Middle frontal gyrus (tissue), 1 donor: ENCODE measurements around the gene PAN2.
"Not testable (repeated sequence)": the region's sequence is repeated elsewhere in the genome, so short reads cannot be mapped to it uniquely, and the experiment has no call there.

Experiments
- DNase-seq: peaks from one replicate; pipeline ENCODE4 v3.0.0-alpha.2; 2015; ENCODE audit warnings: low spot score; ENCODE audit errors: extremely low spot score

PAN2 gene

DNA sequence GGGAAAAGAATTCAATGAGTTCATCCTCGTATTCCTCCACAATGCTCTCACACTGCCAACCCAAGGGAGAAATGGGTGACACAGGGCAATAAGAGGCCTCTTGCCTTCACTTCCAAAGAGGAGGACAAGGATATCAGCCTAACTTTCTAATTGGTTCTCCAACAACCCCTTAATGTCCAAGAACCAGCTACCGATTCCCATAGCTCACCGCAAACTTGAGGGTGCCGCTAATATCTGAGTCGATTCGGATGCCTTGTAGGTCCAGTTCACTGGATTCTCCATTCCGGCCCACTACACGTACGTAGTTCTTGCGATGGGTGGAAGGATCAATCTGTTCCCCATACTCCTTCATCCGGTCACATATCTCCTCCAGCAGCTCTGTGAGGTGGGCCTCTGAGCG lies 22.8 kb downstream of the PAN2 start:
- no peak for DNase-seq

DNA sequence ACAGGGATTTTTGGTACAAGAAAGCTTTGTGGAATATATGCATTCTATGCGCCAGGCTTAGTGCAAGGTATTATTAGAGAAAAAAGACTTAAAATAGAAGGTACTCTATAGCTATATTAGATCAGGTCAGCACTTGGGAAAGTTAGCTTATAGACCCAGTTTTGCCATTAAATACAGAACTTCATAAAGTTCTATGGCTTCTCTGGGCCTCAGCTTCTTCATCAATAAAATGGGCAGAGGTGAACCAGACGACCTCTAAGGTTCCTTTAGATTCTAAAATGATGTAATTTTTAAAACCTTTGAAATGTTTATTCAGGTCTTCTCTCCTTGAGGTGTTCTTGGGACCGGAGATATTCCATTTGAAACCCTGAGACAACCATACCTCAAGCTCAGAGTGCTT lies 25.1 kb downstream of the PAN2 start:
- no peak for DNase-seq

DNA sequence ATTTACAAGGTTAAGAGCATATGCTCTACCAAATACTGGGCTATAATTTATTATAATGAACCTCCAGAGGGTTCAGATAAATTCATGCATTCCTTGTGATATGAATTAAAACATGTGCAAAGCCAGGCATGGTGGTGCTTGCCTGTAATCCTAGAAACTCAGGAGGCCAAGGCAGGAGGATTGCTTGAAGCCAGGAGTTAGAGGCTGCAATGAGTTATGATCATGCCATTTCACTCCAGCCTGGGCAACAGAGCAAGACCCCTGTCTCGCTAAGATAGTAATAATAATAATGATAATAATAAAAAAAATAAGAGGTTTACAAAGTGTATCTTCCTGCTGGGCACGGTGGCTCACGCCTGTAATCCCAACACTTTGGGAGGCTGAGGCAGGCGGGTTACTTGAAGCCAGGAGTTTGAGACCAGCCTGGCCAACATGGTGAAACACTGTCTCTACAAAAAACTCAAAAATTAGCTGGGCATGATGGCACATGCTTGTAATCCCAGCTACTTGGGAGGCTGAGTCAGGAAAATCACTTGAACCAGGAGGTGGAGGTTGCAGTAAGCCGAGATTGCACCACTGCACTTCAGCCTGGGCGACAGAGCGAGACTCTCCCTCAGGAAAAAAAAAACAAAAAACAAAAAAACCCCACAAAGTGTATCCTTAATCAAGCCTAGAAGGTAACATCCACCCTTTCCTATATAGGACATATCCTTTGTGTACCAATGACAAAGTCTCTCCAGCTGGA lies 26.4 kb downstream of the PAN2 start:
- DNase-seq = no peak

DNA sequence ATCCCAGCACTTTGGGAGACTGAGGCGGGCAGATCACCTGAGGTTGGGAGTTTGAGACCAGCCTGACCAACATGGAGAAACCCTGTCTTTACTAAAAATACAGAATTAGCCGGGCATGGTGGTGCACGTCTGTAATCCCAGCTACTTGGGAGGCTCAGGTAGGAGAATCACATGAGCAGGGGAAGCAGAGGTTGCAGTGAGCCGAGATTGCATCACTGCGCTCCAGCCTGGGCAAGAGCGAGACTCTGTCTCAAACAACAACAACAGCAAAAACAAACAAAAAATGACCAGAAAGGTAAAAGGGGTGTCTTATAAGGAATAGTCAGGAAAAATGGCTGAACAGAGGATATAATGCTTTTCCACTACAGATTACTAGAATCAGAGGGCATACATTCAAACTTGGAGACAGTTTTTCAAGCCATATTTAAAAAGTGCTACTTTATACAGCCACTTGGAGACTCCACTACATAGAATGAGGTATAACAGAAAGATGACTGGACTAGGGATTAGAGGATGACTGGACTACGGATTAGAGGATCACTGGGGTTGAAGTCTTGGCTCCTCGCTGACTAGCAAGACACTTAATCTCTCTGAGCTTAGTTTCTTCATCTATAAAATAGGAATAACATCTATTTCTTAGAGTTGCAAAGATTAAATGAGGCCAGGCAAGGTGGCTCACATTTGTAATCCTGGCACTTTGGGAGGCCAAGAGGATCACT lies 28.8 kb downstream of the PAN2 start:
- no peak for DNase-seq

DNA sequence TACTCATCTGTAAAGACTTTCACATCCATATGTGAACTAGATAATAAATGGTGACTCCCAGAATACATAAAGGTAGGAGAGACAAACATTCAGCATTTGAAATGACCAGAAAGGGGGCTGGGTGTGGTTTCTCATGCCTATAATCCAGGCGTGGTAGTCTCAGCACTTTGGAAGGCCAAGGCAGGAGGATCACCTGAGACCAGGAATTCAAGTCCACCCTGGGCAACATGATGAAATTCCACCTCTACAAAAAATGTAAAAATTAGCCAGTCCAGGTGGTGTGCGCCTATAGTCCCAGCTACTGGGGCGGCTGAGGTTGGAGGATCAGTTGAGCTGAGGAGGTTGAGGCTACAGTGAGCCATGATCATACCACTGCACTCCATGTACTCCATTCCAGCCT lies 29.5 kb downstream of the PAN2 start:
- DNase-seq = no peak

DNA sequence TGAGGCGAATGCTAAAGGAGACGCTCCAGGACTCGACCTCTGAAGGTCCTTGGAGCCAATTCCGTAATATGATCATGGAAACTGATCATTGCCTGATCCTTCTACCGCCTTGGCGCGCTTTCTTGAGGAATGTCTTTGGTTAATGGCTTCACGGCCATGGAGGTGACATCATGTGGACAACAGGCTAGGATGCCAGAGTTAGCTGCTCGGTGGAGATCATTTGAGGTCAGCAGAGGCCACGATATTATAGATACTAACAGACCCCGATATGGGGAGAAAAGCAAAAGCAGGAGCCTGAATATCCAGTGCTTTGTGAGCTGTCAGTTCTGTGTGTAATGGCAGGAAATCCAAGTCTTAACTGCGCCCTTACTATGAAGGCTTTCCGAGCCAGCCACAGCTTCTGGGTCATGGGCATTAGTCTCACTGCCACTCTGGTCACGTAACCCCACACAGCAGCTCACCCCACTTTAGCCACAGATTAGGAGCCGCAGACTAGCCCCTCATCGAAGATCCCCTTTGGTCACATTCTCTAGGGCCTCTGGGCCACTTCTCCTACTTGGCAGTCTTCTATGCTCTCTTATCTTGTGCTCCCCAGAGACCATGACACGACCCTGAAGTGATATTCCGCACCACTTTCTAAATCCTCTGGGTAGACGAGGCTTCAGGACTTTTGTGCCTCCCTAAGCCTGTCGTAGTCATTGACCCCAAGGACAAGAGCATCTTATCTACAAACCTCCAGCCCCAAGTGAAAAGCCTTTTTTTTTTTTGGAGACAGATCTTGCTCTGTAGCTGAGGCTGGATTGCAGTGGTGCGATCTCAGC lies 32.9 kb downstream of the PAN2 start:
- no peak for DNase-seq

DNA sequence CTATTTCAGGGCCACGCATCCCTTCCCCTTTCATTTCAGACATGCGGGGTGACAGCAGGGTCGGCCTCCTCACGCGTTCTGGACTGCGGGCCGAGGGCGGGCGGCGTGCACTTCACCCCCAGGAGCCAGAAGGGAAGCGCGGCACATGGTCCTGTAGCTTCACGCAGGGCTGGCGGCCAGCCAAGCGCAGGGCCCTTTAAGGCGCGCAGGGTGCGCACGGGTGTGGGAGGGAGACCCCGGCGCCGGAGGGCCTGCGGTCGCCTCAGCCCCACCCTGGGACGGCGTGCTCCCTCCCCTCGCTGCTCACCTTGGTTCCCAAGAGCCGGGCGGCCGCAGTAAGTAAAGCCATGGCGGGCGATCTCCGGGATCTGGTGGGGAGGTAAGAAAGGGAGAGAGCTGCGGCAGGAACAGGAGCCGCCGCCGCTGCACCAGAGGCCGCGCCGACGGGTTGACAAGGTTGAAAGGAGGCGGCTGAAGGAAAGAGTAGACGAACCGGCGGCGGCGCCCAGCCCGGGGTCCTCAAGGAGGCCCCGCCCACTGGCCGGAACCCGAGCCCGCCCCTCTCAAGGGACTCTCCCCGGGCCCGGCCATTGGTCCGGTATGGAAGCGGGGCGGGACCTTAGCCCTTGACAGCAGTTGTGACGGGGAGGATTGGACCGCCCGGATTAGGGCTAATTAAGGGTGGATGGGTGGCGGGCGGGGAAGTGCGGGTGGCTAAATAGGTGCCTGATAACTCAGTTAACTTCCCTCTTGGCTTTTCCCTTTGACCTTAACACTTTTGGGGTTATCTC lies 33.8 kb downstream of the PAN2 start, which contains the start of gene CS:
TSS of gene CS (minus strand) at position 478 of the 791 bp plus-strand sequence. CDS start at position 349, 129 bp downstream.
- peak; percentile 97 for DNase-seq

DNA sequence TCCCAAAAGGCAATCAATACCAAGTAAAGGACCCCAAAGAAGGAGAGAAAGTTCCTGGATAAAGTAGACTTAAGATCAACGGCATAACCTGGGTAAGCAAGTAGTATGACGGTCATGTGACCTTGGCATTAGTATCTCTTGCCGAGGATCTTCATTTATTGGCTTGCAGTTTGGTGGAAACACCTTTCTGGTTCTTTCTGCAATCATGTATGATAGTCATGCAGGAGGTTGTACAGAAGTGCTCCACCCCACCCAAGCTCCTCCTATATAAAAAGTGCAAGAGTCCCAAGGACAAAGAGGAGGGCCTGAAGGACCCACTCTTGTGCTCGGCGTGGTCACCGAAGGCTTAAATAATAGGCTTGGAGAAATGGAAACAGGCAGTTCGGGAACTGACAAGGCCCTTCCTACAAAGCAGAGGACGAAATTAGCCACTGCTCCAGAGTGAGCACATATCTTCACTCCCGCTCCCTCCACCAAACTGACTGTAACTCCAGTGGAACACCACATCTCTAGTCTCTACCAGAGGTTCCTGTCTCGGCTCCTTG lies 34.4 kb downstream of the PAN2 start:
- no peak for DNase-seq

DNA sequence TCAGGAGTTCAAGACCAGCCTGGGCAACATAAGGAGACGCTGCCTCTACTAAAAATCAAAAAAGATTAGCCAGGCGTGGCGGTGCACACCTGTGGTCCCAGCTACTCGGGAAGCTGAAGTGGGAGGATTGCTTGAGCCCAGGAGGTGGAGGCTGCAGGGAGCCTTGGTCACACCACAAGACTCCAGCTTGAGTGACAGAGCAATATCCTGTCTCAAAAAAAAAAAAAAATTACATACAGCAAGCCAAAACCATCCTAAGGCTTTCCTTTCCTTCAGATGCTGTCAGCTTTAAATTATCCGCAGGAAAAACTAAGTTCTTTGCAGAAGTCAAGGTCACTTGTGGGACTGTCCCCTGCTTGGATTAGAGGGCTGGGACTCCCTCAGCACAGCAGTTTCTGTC lies 35.0 kb downstream of the PAN2 start:
- no peak for DNase-seq

DNA sequence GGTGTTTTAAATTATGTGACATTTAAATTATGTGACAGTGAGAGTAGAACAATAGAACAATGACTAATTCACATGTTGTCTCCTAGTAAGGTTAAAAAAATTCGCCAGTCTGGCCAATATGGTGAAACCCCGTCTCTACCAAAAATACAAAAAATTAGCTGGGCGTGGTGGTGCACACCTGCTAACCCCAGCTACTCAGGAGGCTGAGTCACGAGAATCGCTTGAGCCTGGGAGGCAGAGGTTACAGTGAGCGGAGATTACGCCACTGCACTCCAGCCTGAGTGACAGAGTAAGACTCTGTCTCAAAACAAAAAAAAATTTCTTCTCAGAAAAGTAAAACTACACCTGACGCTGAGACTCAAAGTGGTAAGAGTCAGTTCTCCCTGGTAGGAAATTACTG lies 36.4 kb downstream of the PAN2 start:
- no peak for DNase-seq

DNA sequence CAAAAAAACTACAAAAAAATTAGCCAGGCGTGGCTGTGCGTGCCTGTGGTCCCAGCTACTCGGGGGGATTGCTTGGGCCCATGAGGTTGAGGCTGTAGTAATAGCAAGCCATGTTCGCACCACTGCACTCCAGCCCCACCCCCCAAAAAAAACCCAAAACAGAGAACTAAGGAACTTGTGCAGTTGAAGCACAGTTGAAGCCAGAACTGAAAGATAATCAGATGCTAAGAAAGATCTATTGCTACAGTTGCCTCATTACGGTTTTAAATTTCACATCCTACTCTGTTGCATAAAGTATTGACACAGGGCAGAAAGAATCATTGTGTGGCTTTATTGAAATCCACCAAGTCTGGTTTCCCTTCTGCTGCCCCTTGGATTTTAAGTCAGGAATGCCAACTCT lies 37.5 kb downstream of the PAN2 start:
- no peak for DNase-seq

DNA sequence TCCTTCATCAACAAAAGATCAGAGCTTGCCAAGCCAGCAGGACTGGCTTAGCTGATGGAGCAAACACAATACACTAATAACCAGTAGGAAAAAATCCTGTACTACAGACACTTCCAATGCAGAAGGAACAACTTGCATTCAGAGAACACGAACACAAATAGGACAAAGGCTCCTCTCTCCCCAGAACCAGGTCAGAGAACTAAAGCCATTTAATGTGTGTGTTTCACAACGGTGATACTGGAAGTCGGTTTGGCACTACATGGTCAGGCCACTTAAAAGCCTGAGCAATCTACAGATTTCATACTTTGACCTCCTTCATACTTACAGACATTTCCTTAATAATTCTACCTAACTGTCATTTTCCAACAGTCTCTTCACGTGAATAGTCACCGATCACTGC lies 40.0 kb downstream of the PAN2 start:
- no peak for DNase-seq

DNA sequence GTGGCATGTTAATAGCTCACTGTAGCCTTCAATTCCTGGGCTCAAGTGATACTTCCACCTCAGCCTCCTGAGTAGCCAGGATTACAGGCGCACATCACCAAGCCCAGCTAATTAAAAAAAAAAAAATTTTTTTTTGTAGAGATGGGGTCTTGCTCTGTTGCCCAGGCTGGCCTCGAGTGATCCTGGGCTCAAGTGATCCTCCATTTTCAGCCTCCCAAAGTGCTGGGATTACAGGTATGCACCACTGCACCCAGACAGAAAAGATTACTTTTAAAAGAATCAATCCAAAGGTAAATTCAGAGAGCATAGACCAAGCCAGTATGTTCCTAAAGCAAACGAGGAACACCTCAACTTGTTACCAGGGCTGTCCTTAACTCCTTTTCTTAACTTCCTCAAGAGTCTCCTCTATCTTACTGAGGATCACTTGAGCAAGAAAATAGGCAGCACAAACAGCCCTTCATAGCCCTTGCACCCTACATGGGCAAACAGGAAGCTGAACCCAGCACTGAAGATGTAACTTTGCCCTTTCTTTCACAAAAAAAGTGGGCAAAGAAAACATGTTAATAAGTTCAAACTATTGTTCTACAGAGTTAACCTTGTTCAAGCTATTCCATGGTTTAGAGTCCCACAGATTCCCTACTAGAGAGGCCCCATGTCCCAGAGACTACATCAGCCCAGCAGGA lies 45.0 kb downstream of the PAN2 start:
- no peak for DNase-seq

DNA sequence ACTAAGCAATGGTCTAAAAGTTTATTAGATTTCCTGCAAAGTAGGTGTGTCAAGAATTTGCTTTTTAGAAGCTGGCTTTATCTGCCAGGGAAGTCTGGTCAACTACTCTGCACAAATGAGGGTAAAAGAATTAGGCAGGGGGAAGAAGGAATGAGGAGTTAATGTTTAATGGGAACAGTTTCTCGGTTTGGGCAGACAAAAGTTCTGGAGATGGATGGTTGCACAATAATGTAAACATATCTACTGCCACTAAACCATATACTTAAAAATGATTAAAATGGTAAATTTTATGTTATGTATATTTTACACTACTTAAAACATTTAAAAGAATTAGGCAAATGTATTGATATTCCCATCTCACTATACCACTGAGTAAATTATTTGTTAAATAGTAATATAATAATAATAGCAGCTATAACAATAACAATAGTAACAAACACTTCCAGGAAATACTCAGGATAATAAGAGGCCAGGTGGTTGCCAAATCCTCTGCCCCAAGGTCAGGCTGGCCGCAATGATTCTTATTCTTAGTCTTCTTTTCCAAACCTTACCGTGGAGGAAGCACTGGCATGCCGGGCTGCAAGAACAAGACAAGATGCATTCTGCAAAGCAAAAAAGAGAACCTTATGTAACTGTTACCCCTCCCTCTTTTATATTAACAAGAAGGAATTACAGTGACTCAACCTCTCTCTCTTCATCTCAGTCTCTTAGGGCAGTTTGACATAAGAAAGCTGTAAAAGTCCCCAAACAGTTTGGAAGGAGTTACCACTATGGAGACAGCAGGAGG lies 47.6 kb downstream of the PAN2 start:
- DNase-seq = no peak

DNA sequence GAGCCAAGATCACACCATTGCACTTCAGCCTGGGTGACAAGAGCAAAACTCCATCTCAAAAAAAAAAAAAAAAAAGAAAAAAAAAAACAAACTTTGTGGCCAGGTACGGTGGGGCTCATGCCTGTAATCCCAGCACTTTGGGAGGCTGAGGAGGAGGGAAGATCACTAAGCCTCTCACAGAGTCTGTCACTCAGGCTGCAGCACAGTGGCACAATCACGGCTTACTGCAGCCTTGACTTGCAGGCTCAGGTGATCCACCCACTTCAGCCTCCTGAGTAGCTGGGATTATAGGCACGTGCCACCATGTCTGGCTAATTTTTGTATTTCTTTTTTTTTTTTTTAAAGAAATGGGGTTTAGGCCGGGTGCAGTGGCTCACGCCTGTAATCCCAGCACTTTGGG lies 49.5 kb downstream of the PAN2 start:
- DNase-seq = not testable (repeated sequence)

DNA sequence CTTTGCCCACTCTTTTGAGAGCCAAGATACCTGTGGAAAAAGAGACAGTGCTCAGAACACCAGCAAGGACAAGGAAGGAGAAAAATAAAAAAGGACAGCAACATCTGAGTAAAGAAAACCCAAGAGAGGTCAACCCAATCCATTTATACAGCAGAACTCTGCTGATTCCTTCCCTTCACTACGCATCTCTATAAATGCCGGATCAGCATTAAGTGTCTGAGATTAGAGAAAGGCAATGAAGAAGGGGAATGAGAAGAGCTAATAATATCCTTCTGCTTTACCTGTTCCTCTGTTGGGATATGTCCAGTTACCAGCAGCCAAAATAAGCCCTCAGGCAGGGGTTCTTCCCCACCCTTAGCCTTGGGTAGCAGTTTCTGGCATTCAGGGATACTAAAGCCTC lies 51.2 kb downstream of the PAN2 start:
- no peak for DNase-seq

DNA sequence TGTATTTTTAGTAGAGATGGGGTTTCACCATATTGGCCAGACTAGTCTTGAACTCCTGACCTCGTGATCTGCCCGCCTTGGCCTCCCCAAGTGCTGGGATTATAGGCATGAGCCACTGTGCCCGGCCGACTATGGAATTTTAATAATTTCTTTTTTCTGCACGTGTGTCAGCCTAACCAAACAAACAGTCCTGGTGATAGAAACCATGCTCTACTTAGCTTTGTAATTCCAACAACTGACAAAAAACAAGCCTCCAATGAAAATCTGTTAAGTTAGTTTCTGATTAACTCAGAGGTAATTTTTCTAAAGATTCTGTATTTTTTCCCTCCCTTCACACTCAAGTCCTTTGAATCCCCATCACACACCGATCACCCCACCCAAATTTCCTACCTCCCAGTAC lies 51.8 kb downstream of the PAN2 start:
- no peak for DNase-seq

DNA sequence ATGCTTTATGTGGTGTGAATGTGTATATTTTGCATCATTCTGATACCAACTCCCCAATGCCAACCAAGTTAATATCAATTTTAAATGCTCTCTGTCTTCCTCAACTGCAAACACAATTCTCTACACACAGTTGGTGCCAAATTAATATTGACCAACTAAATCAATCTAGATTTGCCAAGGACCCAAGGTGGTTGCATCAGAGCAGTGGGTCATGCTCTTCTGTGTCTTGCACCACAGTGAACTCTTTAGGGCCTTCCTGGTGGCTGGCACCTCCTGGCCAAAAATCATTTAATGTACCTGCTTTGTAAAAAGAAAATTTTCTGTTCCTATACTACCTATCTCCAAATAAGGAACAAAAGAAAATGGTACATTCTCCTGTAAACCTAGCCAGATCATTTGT lies 53.0 kb downstream of the PAN2 start:
- DNase-seq = no peak

DNA sequence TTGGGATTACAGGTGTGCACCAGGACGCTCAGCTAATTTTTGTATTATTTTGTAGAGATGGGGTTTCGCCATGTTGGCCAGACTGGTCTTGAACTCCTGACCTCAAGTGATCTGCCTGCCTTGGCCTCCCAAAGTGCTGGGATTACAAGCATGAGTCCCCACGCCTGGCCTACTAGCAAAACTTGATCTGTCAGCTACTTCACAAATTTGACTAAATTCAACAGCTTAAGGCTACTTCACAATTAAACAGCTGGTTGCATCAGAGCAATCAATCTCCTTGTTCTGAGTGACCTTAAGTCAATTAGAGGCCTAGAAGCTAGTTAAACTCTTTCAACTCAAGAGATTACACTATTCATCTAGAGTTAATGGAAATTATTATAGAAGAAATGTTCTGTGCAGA lies 54.9 kb downstream of the PAN2 start:
- no peak for DNase-seq

DNA sequence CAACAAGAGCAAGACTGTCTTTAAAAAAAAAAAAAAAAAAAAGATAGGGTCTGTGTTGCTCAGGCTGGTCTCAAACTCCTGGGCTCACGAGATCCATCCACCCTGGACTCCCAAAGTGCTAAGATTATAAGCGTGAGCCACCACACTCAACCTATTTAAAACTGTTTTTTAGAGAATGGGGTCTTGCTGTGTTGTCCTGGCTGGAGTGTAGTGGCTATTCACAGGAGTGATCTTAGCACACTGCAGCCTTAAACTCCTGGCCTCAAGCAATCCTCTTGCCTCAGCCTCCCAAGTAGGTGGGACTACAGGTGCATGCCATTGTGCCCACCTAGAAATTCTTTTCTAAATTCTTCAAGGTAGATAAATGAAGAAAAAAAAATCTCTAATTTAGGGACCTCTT lies 59.5 kb downstream of the PAN2 start:
- DNase-seq = no peak
